Sciatic nerve (tissue), 2 donors: Measurements from ENCODE around the gene RAB11FIP5. TPM values are rescaled to one million over a fixed set of nuclear protein-coding genes. Genes with fewer than 3 reads are reported as not detected.
A peak's percentile ranks its signal among the peaks of the same experiment; 100 is the strongest.
"Not testable (repeated sequence)": the region's sequence is repeated elsewhere in the genome, so short reads cannot be mapped to it uniquely, and the experiment has no call there.

Experiments
- ATAC-seq: fragments of 200-7000 bp; cut with Tn5 transposase; one replicate; pipeline ENCODE4 v1.9.1; 2020; ENCODE audit warnings: mild to moderate bottlenecking, moderate library complexity
- DNase-seq: peaks from one replicate; pipeline ENCODE4 v3.0.0-alpha.2; 2020; ENCODE audit warnings: low spot score
- intact Hi-C: fragments of 100-400 bp; cut with DNase I; formaldehyde crosslinking; loops from one replicate; pipeline ENCODE4 v1.14.2; 2022
- total RNA-seq: library from RNA; stranded (reverse); fragmentation: NEBNext Ultra II Directional; extraction: Animal tissue kit (Norgen Biotek cat#: 25700); gene quantifications from one replicate; pipeline ENCODE4 v1.2.1, GENCODE V29; 2021
- donor health status: DM: no; HTN: no; CAD: no.
- donor health status: DM: no; HTN: no; CAD: no.

RAB11FIP5 gene
- total RNA-seq, result 40.3 TPM

DNA sequence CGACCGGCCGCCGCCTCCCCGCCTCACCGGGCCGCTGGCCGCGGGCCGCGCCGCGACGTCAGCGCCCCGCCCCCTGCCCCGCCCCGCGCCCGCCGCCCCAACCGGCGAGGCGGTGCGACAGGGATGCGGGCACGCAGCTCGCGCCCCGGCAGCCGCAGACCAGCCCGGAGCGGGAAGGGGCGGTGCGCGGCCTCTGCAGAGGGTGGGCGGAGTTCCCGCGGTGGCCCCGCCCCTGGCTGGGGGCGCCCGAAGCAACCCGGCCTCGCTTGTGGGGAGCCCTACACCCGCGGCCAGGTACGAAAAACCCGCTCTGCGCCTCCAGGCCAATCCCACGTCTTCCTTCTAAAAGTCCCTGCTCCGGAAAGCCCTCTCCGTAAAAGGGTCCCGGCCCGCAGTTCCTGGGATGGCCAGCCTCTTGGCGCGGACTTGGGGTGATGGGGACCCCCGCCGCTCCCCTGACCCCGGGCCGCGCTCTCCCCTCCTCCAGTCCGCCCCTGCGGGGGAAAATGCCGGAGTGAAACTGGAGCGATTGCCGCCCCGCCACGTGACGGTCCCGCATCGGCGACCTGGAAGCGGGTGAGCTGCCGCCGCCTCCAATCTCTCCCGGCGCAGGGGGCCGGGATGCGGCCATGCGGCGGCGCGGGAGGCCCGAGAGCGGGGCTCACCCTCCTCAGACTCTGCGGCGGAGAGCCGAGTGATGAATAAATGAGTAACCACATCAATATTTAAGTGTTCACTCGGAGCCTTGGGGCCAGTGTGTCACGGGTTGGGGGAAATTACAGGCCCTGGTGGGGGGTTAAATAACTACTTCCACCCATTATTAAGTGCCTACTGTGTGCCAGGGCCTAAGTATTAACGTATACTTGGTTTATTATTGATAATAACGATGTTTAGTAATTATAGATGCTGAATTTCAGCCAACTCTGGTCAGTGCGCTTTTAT is at the start of gene RAB11FIP5:
RAB11FIP5 (minus strand) TSS at position 36 of the 942 bp plus-strand sequence. CDS start 171 bp downstream, outside the sequence.
- intact Hi-C loops, result no loop called here
- DNase-seq (peak; percentile 82), ATAC-seq (peak; percentile 86)

DNA sequence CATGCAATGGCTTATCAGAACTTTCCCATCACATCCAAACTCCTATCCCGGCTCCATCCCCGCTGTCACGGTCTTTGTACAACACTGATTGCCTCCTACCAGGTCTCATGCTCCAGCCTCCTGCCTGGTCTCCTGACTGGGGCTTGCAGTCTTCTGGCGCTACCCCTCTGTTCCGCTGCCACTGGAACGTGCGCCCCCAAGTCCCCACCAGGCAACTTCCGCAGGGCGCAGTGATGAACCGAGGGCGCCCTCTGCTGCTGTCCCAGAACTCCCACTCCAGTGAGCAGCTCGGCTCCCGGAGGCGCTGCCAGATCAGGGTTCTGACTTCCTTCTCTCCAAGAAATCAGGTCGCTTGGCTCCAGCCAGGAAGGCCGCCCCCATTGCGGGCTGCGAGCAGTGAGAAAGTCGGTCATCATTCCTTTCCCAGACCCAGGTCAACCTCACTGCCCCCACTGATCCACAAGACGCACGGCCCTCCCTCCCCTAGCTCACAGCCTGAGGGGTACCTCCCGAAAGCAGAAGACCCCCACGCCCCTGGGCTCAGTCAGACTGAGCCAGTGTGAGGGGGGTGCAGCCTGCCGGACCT is 43.9 kb upstream of the RAB11FIP5 start:
- intact Hi-C loops, result loop anchor here (2.0 kb wide), 1 partner anchor 68 kb away; no protein-coding TSS in a partner anchor
- DNase-seq, result peak; percentile 76
- ATAC-seq, result peak; percentile 81

- DNase-seq, result no peak
- intact Hi-C loops, result no loop called here
- no peak for ATAC-seq
Observed at GRCh38 chr2:73142937-73143336, 30.2 kb upstream of the RAB11FIP5 start.

GRCh38 chr2:73141896-73142295 is 29.1 kb upstream of the RAB11FIP5 start:
- ATAC-seq (no peak), DNase-seq (no peak)
- intact Hi-C loops, result no loop called here

DNA sequence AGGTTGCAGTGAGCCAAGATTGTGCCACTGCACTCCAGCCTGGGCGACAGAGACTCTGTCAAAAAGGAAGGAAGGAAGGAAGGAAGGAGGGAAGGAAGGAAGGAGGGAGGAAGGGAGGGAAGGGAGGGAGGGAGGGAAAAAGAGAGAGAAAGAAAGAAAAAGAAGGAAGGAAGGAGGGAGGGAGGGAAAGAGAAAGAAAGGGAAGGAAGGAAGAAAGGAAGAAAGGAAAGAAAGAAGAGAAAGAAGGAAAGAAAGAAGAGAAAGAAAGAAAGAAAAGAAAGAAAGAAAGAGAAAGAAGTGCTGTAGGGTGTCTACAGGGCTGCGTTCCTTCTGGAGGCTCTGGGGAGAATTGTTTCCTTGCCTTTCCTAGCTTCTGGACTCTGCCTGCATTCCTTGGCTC is 22.5 kb upstream of the RAB11FIP5 start:
- DNase-seq, result no peak
- intact Hi-C loops, result no loop called here
- ATAC-seq, result no peak

GRCh38 chr2:73134471-73134870 is 21.7 kb upstream of the RAB11FIP5 start:
- intact Hi-C loops, result no loop called here
- no peak for DNase-seq
- no peak for ATAC-seq

DNA sequence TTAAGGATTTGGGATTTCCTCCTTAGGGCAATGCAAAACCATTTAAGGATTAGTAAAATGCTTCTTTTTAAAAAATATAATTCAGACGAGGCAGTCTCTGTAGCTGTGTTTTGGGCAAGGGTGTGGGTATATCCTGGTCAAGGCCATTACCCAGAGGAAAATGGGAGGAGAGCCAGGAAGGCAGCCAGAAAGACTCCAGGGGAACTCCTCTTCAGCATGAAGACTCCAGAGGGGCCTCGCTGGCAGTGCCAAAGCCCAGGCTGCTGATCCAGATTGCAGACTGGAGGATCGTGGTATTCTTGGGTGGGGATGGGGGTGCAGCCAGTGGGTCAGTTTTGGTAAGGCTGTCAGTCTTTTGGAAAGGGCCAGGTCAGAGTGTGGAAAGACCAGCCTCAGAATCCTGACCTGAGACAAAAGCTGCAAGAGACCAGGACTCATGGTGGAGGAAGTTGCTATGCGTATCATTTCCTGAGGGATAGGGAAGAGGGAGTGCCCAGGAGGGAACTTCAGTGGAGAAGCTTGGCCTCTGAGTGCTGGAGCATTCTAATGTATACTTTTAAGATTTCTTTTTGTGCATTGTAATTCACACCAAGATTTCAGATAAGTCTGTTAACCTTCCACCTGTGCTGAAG is 20.9 kb upstream of the RAB11FIP5 start:
- intact Hi-C loops, result no loop called here
- DNase-seq, result no peak
- no peak for ATAC-seq

DNA sequence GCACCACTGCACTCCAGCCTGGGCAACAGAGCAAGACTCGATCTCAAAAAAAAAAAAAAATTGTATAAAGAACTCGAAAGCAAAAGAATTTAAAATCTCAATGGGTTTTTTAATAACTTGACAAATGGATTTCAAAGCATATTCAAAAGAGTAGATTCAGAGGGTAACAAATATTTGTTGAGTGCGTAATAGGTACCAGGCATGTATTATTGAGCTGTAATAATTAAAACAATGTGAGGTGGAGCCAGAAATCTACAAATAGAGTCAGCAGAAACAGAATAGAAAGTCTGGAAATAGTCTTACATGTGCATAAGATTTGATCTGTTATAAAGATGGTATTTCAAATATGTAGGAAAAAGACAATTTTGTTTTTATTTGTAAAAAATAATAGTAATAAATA is 19.1 kb upstream of the RAB11FIP5 start:
- intact Hi-C loops, result no loop called here
- DNase-seq (no peak), ATAC-seq (no peak)

DNA sequence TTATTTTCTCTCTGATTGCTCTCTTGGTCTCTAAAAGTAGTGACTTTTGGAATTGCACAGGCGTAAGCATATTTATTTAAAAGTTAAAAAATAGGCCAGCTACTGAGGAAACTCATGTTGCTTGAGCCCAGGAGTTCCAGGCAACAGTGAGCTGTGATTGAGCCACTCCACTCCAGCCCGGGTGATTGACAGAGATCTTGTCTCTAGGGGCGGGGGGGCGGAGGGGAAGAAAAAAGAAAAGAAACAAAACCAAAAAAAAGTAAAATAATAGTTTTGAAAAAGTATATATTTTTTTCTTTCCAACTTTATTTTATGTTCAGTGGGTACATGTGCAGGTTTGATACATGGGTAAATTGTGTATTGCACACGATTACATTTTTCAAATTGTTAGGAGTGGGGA is 18.0 kb upstream of the RAB11FIP5 start:
- DNase-seq, result no peak
- intact Hi-C loops, result no loop called here
- no peak for ATAC-seq

DNA sequence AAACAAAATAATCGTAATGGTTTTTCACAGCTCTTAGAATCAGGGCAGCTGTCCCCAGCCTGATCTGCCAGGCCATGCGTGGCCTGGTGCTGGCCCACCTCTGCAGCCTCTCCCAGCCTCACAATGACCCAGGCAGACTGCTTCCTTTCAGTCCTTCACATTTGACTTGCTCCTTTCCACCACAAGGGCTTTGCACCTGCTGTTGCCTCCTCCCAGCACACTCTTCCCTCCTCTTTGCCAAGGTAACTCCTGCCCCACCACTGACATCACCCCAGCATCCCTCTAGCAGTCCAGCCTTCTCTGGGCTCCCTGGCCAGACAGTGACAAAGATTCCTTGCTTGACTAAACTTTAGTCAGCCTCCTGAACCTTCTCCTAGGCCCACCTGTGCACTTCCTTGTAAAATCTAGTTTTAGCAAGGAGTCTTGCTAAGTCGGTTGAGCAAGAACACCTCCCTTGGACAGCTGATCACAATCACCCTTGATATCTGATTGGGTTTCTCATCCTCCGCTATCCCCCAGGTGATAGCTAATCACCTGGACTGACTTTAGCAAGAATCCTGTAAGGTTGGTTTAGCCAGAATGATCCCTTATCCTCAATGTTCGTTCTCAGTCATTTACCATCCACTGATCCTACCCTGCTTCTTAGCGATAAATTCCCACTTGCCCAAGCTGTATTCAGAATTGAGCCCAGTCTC is 16.2 kb upstream of the RAB11FIP5 start:
- intact Hi-C loops, result no loop called here
- no peak for ATAC-seq
- DNase-seq, result no peak

DNA sequence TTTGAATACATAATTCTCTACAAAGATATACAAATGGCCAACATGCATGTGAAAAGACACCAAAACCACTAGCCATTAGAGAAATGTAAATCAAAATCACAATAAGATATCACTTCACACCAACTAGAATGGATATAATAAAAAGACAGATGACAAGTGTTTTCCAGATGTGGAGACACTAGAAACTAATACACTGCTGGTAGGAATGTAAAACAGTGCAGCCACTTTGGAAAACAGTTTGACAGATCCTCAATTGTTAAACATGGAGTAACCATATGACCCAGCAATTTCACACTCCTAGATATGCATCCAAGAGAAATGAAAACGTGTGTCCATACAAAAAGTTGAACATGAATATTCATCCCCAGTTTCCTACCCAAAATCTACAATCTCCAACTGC is 9.8 kb upstream of the RAB11FIP5 start:
- intact Hi-C loops, result no loop called here
- DNase-seq (no peak), ATAC-seq (no peak)

- ATAC-seq, intact Hi-C loops, DNase-seq: not testable (repeated sequence)
Observed at GRCh38 chr2:73119611-73120239, 7.0 kb upstream of the RAB11FIP5 start.

DNA sequence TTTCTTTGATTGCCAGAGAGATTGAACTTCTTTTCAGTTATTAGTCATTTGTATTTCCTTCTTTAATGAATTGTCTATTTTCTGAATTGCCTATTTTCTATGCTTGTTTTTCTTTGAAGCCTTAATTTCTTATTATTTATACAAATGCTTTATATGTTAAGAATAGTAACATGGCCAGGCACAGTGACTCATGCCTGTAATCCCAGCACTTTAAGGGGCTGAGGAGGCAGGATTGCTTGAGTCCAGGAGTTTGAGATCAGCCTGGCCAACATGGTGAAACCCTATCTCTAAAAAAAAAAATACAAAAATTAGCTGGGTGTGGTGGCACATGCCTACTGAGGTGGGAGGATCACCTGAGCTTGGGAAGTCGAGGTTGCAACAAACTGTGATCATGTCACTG is 4.7 kb upstream of the RAB11FIP5 start:
- DNase-seq (no peak), ATAC-seq (no peak)
- intact Hi-C loops, result no loop called here

GRCh38 chr2:73116182-73116960 is 3.6 kb upstream of the RAB11FIP5 start:
- no peak for DNase-seq
- intact Hi-C loops, result no loop called here
- no peak for ATAC-seq

GRCh38 chr2:73114273-73114867 is 1.6 kb upstream of the RAB11FIP5 start:
- intact Hi-C loops, result no loop called here
- no peak for DNase-seq
- ATAC-seq, result no peak

DNA sequence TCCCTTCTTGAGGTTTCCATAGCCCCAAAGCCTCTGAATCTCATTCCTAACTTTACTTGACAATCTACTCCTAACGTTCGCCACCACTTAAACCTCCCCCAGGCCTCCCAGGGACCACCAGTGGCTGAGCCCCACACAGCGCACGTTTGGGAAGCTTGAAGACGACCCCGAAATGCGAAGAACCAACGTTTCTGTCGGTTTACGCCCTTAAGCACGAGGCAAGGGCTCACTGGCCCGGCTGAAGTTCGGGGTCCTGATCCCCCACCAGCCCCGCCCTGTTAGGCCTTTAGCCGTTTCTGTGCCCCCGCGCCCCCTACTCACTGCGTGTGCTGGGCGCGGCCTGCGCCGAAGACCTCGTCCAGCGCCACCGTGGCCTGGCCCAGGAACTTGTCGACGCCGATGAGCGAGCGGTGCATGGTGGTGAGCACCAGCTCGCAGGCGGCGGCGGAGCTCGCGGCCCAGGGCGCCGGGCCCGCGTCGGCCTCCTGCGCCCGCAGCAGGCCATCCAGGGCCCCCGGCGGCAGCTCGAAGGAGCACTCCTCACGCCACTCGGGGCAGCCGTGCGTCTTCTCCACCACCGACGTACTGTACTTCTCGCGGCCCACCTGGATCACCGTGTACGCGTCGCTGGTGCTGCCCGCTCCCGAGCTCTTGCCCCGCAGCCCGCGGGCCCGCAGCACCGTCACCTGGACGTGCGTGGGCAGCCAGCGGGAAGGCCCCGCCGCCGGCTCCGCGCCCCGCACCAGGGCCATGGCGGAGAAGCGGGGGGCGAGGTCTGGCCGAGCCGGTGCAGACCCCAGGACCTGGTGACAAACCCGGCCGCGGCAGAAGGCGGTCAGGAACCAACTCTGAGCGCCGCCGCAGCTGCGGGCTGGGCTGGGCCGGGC is 479 bp downstream of the RAB11FIP5 start:
- intact Hi-C loops, result no loop called here
- peak; percentile 70 for DNase-seq
- ATAC-seq, result peak; percentile 22
